IPS-18c (cell line): ENCODE measurements around the gene HSD17B12.
"Not testable (repeated sequence)": the region's sequence is repeated elsewhere in the genome, so short reads cannot be mapped to it uniquely, and the experiment has no call there.

Source experiments
- H3K4me3 ChIP-seq: 2 replicates; pipeline ENCODE4 v1.7.0; 2013; ENCODE audit warnings: low read depth, mild to moderate bottlenecking, low read length, moderate library complexity; ENCODE audit not compliant: insufficient read depth
- H3K9me3 ChIP-seq: one replicate; pipeline ENCODE4 v1.6.1; 2013; ENCODE audit warnings: mild to moderate bottlenecking, low read length, moderate library complexity; ENCODE audit not compliant: control insufficient read depth, insufficient read depth

The HSD17B12 gene

DNA sequence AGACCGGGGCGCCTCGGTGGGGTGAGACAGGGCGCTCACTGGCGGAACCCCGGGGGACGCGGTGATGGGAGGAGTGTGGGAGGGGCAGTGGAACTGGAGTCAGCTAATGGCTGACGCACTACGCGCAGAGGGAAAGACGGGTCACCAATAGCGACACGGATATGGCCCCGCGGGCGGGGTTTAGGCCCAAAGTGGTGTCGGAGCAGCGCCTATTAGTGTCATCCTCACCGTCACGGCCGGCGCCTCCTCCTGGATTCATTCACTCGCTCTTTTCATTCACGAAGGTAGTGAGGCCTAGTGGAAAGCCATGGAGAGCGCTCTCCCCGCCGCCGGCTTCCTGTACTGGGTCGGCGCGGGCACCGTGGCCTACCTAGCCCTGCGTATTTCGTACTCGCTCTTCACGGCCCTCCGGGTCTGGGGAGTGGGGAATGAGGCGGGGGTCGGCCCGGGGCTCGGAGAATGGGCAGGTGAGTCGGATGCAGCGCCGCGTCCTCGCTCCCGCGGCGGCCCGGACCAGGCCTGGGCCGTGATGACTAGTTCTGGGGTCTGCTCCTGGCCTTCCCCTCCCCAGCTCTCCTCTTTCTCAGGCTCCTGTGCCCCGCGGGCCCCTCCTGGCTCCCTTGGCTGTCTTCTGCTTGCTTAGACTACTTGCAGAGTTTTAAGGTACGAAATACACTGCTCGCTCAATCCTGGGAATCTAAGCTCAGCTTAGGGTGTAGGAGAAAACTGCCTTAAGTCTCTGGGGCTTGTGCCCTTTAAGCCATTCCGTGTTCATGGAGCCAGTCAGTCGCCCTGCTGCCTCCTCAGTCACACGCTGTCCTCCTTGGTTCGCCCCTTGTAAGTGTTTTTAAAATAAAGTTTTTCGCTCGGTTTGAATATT lies at the start of gene HSD17B12:
Gene HSD17B12 (plus strand): TSS at position 218 of the 880 bp plus-strand sequence. CDS start 90 bp downstream, at position 308.
- peak within 1 kb of the TSS; percentile 71 for H3K4me3 ChIP-seq
- no peaks in the 10 kb centered on the region for H3K9me3 ChIP-seq

DNA sequence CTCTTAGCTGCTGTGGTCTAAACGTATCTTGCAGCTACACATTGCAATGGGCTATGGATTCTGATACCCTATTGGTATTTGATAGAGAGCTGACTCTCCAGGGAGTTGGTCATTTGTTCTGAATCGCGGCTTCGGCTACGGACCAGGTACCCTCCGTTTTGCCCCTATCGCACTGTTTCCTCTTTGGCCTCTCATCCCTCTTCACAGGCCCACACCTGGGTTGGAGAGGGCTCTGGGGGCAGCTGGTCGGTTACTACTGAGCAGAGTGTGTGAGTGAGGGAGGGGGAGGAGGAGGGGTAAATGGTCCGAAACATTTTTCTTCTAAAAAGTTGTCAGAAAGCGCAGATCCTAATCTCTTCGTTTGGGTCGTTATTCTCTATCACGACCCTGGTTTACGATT lies 48.8 kb upstream of the HSD17B12 start:
- Histone ChIP-seq H3K9me3 (no peaks in the 10 kb centered on the region), H3K4me3 (no peak overlapping the region)

- Histone ChIP-seq H3K4me3 (no peak overlapping the region), H3K9me3 (no peaks in the 10 kb centered on the region)
Measured at GRCh38 chr11:43632181-43632580, 48.4 kb upstream of the HSD17B12 start.

DNA sequence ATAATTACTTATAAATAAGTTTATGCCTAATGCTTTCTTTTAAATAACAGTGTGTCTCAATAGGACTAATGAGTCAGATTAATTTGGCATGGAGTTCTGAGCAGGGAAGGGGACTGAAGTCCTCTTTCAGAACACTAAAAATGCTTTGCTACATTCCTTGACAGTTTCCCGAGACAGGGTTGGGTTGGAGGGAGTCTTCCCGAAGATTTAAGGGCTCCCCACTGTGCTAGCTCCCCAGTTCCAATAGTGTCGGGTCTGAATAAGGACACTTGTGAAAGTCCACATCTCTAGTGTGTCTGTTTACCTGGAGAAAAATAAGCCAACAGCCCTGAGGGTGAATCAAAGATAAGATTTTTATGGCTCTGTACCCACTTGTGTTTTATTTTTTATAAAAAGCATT lies 41.8 kb upstream of the HSD17B12 start:
- Histone ChIP-seq H3K9me3 (no peaks in the 10 kb centered on the region), H3K4me3 (no peak overlapping the region)

- Histone ChIP-seq H3K9me3 (no peaks in the 10 kb centered on the region), H3K4me3 (no peak overlapping the region)
Measured at GRCh38 chr11:43639224-43639623, 41.3 kb upstream of the HSD17B12 start.

GRCh38 chr11:43639920-43640319 lies 40.6 kb upstream of the HSD17B12 start:
- H3K9me3 ChIP-seq: no peaks in the 10 kb centered on the region
- no peak overlapping the region for H3K4me3 ChIP-seq

DNA sequence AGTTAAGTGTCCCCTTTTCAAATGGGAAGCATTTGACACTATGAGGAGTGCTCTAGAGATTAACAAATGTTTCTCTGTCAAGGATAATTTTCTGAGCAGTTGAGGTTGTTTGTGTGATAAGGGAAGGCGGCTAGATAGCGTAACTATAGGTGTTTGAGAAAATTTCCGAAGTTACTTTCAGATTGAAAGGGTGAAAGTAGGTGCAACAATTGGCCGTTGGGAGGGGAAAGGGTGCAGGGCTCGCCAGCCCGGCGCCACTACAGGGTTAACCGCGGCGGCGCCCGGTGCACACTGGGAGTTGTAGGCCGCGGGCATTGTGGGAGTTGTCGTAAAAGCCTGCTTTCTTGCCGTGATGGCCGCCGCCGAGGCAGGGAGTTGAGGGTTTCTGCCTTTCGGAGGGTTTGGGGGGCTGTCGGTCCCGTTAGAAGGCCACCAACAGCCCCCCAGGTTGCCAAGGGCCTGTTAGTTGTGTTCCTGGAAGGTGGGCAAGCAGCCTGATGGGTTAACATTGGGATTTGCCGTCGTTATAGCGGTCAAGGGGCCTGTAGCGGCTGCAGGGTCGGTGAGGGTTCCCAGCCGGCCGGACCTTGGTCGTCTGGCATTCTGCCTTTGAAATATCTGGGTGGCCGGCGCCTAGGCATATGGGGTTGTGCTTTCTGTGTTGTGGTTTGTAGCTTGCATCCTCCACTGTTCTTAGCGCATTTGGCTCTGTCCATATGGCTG lies 36.5 kb upstream of the HSD17B12 start:
- Histone ChIP-seq H3K9me3 (no peaks in the 10 kb centered on the region), H3K4me3 (peak overlapping the region; percentile 84)

DNA sequence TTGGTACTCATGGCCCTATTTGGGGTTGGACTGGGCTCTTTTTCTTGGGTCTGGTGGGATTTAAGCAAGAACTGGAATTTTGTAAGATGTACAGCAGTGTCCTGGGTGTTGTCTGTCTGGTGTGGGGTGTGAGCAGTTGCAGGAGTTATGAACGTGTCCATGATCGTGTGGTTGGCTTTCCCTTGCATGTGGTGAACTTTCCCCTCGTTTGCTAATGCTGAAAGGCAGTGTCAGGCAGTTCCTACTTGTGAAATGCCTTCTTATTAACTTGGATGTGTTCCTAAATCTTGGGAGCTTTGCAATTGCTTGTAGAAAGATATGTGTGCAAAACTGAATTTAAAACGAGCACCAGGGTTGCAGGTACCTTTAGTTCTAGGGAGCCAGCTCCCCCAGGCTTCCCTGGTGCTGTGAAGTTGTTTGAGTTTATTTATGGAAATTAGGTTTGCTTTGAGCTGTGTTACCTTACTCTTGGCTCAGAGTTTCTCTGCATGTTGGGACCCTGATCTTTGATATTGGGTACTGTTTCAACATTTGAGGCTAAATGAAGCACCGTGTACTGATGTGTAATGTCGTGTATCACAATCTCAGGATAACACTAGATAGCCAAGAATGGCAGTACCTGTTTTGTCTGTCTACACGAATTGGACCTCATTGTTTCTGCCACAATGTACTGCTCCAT lies 35.8 kb upstream of the HSD17B12 start:
- H3K4me3 ChIP-seq: peak overlapping the region; percentile 84
- H3K9me3 ChIP-seq: no peaks in the 10 kb centered on the region

- Histone ChIP-seq H3K4me3 (no peak overlapping the region), H3K9me3 (no peaks in the 10 kb centered on the region)
Measured at GRCh38 chr11:43646767-43647166, 33.8 kb upstream of the HSD17B12 start.

- no peak overlapping the region for H3K4me3 ChIP-seq
Measured at GRCh38 chr11:43648888-43649287, 31.6 kb upstream of the HSD17B12 start.

DNA sequence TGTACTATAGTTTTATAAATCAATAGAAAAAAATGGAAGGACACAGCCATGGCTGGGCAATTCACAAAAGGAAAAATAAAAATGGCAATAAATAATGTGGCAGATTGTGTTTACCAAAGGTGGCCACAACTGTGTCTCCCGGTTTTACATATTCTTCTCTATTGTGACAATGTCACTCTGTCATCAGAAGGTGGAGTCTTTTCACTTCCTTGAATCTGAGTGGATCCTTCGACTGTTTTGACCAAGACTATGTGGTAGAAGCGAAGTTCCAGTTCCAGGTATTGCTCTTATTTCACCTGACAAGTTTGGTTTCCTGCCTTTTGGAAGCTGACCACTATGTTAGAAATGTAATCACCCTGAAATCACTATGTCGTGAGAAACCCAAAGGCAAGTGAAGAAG lies 31.0 kb upstream of the HSD17B12 start:
- no peaks in the 10 kb centered on the region for H3K9me3 ChIP-seq

More at GRCh38 chr11:43648888-43649287, 31.6 kb upstream of the HSD17B12 start:
- no peaks in the 10 kb centered on the region for H3K9me3 ChIP-seq

DNA sequence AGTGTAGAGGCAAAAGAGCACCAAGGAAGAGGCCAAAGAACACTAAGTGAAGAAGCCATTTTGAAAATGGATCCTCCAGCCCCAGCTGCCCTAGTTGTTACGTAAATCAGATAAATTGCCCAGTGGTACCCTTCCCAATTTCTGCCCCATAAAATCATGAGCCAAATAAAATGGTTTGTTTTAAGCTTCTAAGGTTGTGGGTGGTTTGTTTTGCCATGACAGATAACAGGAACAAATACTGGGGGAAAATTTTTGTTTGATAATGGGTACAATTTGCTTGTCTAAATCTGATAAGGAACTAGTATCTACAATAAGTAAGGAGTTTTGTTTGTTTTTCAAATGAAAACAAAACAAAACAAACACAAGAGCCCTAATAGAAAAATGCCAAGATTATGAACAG lies 30.6 kb upstream of the HSD17B12 start:
- H3K4me3 ChIP-seq: no peak overlapping the region
- no peaks in the 10 kb centered on the region for H3K9me3 ChIP-seq

More for the DNA sequence above, 31.0 kb upstream of the HSD17B12 start:
- no peak overlapping the region for H3K4me3 ChIP-seq

DNA sequence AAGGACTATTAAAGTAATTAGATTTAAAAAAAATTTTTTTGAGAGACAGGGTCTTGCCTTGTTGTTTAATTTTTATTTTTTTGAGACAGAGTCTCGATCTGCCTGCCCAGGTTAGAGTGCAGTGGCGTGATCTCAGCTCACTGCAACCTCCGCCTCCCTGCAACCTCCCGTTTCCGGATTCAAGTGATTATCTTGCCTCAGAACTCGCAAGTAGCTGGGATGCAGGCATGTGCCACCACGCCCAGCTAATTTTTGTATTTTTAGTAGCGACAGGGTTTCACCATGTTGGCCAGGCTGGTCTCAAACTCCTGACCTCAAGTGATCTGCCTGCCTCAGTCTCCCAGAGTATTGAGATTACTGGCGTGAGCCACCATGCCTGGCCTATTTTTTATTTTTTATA lies 17.5 kb upstream of the HSD17B12 start:
- not testable (repeated sequence) for H3K9me3 ChIP-seq, H3K4me3 ChIP-seq

GRCh38 chr11:43664295-43664694 lies 16.2 kb upstream of the HSD17B12 start:
- H3K9me3 ChIP-seq: no peaks in the 10 kb centered on the region
- H3K4me3 ChIP-seq: no peak overlapping the region

- H3K9me3 ChIP-seq, H3K4me3 ChIP-seq: not testable (repeated sequence)
Measured at GRCh38 chr11:43671284-43671683, 9.3 kb upstream of the HSD17B12 start.

GRCh38 chr11:43674560-43674959 lies 6.0 kb upstream of the HSD17B12 start:
- H3K4me3 ChIP-seq: no peak overlapping the region
- no peaks in the 10 kb centered on the region for H3K9me3 ChIP-seq

DNA sequence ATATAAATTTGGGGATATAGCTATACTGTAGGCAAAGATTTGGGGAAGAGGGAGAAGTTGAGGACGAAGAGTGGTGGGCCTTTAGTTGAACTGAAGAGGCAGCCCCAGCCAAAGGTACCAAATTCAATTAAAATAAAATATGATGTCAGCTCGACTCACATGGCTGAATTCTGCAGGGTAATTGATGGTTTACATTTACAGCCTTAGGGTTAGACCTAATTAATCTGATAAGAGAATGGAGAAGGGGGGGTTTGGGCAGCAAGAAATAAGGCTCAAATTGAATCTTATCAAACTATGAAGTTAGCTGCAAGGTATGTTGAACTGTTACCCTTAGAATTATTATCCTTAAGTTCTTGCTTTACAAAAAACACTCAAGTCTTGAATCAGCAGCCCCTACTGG lies 3.6 kb upstream of the HSD17B12 start:
- no peaks in the 10 kb centered on the region for H3K9me3 ChIP-seq
- no peak overlapping the region for H3K4me3 ChIP-seq
